C4-2B (cell line): ENCODE results near the gene SEC24B.

Experiments
- CTCF ChIP-seq: fragments of 450-650 bp; conservative IDR thresholded peaks from 2 replicates; pipeline ENCODE4 v1.5.1; 2017; ENCODE audit warnings: mild to moderate bottlenecking
- ZFX ChIP-seq: fragments of 450-650 bp; IDR thresholded peaks from 2 replicates; pipeline ENCODE4 v1.6.1; 2017

- no peak for TF ChIP-seq ZFX
- no peak for TF ChIP-seq CTCF
Observed at GRCh38 chr4:109532182-109532581, 98.6 kb downstream of the SEC24B start.
